ENCODE data around the gene EEF1A2.
"Not testable (repeated sequence)": the region's sequence is repeated elsewhere in the genome, so short reads cannot be mapped to it uniquely, and the experiment has no call there.

Gene EEF1A2

DNA sequence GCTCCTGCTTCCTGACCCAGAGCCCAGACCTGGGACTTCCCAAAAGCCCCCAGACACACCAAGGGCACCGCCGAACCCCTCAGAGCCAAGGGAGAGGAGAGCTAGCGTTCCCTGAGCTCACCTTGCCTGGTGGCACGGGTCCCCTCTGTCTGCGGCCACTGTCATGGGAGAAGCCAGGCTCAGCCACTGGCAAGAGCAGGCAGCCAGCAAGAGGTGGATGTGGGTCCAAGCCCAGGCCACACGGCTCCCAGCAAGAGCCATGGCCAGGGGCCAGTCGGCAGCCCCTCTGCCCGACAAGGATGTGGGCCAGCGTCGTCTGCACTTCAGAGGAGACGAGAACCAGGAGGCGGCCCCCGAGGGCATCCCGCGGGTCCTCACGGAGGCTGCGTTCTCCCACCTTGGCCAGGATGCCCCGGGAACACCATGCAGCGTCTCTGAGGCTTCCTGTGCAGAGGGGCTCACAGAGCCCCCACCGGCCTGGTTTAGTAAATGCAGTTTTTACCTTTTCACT, 19.5 kb upstream of the EEF1A2 start:
- peaks cover 12% of the 10 kb centered on the region for H4K20me1 ChIP-seq (ENCODE audit: control insufficient read depth, insufficient read depth, low read depth, low read length)
- no peaks in the 10 kb centered on the region for H3F3A ChIP-seq (ENCODE audit: control insufficient read depth, insufficient read depth)
- H3K9me2 ChIP-seq (replicated peaks; ENCODE audit: control insufficient read depth, low read length), result no peaks in the 10 kb centered on the region
- no peak overlapping the region for H3K4me3 ChIP-seq (ENCODE audit: low read length)
- peaks cover 21% of the 10 kb centered on the region for H3K36me3 ChIP-seq (ENCODE audit: control insufficient read depth, low read length)
- H3K27ac ChIP-seq (ENCODE audit: low read depth, low read length), result no peak overlapping the region
- peaks cover 5% of the 10 kb centered on the region; the same call in 1 of the 2 replicates for H3K9me3 ChIP-seq (ENCODE audit: control insufficient read depth, insufficient read depth, low read length)
- no peak for TF ChIP-seq EZH2phosphoT487 (IDR thresholded peaks at IDR 0.05; ENCODE audit: borderline replicate concordance, low read length)
- TF ChIP-seq, protein P1, sequence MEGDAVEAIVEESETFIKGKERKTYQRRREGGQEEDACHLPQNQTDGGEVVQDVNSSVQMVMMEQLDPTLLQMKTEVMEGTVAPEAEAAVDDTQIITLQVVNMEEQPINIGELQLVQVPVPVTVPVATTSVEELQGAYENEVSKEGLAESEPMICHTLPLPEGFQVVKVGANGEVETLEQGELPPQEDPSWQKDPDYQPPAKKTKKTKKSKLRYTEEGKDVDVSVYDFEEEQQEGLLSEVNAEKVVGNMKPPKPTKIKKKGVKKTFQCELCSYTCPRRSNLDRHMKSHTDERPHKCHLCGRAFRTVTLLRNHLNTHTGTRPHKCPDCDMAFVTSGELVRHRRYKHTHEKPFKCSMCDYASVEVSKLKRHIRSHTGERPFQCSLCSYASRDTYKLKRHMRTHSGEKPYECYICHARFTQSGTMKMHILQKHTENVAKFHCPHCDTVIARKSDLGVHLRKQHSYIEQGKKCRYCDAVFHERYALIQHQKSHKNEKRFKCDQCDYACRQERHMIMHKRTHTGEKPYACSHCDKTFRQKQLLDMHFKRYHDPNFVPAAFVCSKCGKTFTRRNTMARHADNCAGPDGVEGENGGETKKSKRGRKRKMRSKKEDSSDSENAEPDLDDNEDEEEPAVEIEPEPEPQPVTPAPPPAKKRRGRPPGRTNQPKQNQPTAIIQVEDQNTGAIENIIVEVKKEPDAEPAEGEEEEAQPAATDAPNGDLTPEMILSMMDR (IDR thresholded peaks at IDR 0.05; ENCODE audit: low read depth, low read length, poor library complexity, severe bottlenecking), result no peak
- peaks cover 13% of the 10 kb centered on the region for H3K79me2 ChIP-seq (ENCODE audit: control insufficient read depth, low read length)
- H3K4me1 ChIP-seq (ENCODE audit: control insufficient read depth, low read length), result peaks cover 15% of the 10 kb centered on the region
- no peak overlapping the region for H3K4me2 ChIP-seq (ENCODE audit: low read length)
- peaks cover 8% of the 10 kb centered on the region for H3K27me3 ChIP-seq (ENCODE audit: control insufficient read depth, low read length)

DNA sequence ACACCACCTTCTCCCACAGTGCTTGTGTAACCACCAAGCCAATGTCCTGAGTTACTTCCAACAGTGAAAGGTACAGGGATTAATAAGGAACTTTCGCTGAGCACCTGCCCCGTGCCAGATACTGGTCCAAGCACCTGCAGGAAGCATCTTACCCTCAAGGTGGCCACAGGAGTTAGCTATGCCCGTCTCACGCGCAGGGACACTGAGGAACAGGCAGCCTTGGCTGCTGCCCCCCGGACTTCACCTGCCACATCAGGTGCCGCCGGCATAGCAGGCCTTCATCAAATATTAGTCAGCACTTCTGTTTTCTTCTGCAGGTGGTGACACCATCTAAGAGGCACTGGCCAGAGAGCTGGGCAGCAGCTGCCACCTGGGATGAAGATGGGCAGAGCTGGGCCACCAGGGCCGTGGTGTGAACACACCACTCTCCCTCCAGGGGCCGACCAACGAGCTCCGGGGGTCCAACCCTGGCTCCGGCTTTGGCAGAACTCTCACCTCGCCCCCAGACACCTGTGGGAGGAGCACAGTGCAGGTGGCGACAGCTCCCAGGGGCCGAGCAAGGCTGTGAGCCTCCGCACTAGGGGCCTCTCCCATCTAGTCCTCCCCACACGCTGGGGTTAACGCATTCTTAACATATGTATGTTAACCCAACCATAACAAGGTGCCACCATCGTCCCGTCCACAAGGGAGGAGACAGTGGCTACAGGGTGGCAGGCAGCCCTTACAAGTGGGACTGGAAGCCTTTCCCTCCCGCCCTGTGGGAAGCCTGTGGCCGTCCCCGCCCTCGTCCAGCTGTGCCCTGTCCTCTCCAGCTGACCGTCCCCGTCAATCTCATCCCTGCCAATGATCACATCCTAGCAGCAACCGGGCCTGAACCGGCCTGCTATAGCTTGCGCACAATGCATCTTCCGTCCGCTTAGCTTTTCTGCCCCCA, 18.8 kb upstream of the EEF1A2 start:
- H3K4me2 ChIP-seq (ENCODE audit: low read length), result no peak overlapping the region
- peaks cover 13% of the 10 kb centered on the region for H3K79me2 ChIP-seq (ENCODE audit: control insufficient read depth, low read length)
- peaks cover 13% of the 10 kb centered on the region for H3K27me3 ChIP-seq (ENCODE audit: control insufficient read depth, low read length)
- no peak overlapping the region for H3K4me3 ChIP-seq (ENCODE audit: low read length)
- TF ChIP-seq, protein P1 (IDR thresholded peaks at IDR 0.05; ENCODE audit: low read depth, low read length, poor library complexity, severe bottlenecking), result no peak
- H4K20me1 ChIP-seq (ENCODE audit: control insufficient read depth, insufficient read depth, low read depth, low read length), result peaks cover 12% of the 10 kb centered on the region
- no peaks in the 10 kb centered on the region for H3K9me2 ChIP-seq (replicated peaks; ENCODE audit: control insufficient read depth, low read length)
- no peak overlapping the region for H3K27ac ChIP-seq (ENCODE audit: low read depth, low read length)
- H3K9me3 ChIP-seq (ENCODE audit: control insufficient read depth, insufficient read depth, low read length), result no peaks in the 10 kb centered on the region
- no peaks in the 10 kb centered on the region for H3F3A ChIP-seq (ENCODE audit: control insufficient read depth, insufficient read depth)
- H3K36me3 ChIP-seq (ENCODE audit: control insufficient read depth, low read length), result peaks cover 15% of the 10 kb centered on the region
- peaks cover 15% of the 10 kb centered on the region for H3K4me1 ChIP-seq (ENCODE audit: control insufficient read depth, low read length)

DNA sequence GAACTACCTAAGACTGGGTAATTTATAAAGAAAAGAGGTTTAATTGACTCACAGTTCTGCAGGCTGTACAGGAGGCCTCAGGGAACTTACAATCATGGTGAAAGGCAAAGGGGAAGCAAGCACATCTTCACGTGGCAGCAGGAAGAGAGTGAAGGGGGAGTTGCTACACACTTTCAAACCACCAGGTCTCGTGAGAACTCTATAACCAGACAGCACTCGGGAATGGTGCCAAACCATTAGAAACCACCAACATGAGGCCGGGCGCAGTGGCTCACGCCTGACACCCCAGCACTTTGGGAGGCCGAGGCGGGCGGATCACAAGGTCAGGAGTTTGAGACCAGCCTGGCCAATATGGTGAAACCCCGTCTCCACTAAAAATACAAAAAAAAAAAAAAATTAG, 15.6 kb upstream of the EEF1A2 start:
- not testable (repeated sequence) for H3K79me2 ChIP-seq (ENCODE audit: control insufficient read depth, low read length); H3F3A ChIP-seq (ENCODE audit: control insufficient read depth, insufficient read depth); H3K36me3 ChIP-seq (ENCODE audit: control insufficient read depth, low read length)

DNA sequence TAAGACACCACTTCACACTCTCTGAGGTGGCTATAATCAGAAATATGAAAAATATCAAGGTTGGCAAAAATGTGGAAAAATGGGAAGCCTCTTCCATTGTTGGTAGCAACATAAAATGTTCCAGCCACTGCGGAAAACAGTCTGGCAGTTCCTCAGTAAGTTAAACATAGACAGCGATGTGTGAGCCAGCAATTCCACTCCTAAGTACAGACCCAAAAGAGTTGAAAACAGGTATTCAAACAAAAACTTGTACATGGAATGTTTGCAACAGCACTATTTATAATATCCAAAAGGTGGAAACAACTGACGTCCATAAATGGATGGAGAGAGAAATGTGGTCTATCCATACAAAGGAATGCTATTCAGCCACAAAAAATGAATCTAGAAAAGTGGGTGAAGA, 14.3 kb upstream of the EEF1A2 start:
- Histone ChIP-seq H3K9me3 (ENCODE audit: control insufficient read depth, insufficient read depth, low read length) (no peaks in the 10 kb centered on the region), H3F3A (ENCODE audit: control insufficient read depth, insufficient read depth) (no peaks in the 10 kb centered on the region), H3K4me3 (ENCODE audit: low read length) (no peak overlapping the region), H3K27me3 (ENCODE audit: control insufficient read depth, low read length) (peaks cover 5% of the 10 kb centered on the region; the same call in 1 of the 2 replicates), H3K36me3 (ENCODE audit: control insufficient read depth, low read length) (no peaks in the 10 kb centered on the region), H3K4me2 (ENCODE audit: low read length) (no peak overlapping the region), H3K9me2 (replicated peaks; ENCODE audit: control insufficient read depth, low read length) (no peaks in the 10 kb centered on the region), H3K79me2 (ENCODE audit: control insufficient read depth, low read length) (no peaks in the 10 kb centered on the region), H3K27ac (ENCODE audit: low read depth, low read length) (no peak overlapping the region), H3K4me1 (ENCODE audit: control insufficient read depth, low read length) (no peaks in the 10 kb centered on the region), H4K20me1 (ENCODE audit: control insufficient read depth, insufficient read depth, low read depth, low read length) (no peaks in the 10 kb centered on the region)
- TF ChIP-seq, protein P1 (IDR thresholded peaks at IDR 0.05; ENCODE audit: low read depth, low read length, poor library complexity, severe bottlenecking), result no peak
- no peak for TF ChIP-seq EZH2phosphoT487 (IDR thresholded peaks at IDR 0.05; ENCODE audit: borderline replicate concordance, low read length)

More for the DNA sequence above, 15.6 kb upstream of the EEF1A2 start:
- H3K4me2 ChIP-seq (ENCODE audit: low read length); H3K4me3 ChIP-seq (ENCODE audit: low read length); H3K9me2 ChIP-seq (replicated peaks; ENCODE audit: control insufficient read depth, low read length); H3K9me3 ChIP-seq (ENCODE audit: control insufficient read depth, insufficient read depth, low read length); H4K20me1 ChIP-seq (ENCODE audit: control insufficient read depth, insufficient read depth, low read depth, low read length); H3K4me1 ChIP-seq (ENCODE audit: control insufficient read depth, low read length); H3K27ac ChIP-seq (ENCODE audit: low read depth, low read length); H3K27me3 ChIP-seq (ENCODE audit: control insufficient read depth, low read length): not testable (repeated sequence)
